Esophagus muscularis mucosa (tissue), 4 donors: ENCODE data around the gene REXO2. TPM values are rescaled to one million over a fixed set of nuclear protein-coding genes. Genes with fewer than 3 reads are reported as not detected.

ENCODE experiments used
- DNase-seq: peaks from one replicate; pipeline ENCODE4 v3.0.0-alpha.2; 2017; ENCODE audit errors: extremely low spot score
- H3K27ac ChIP-seq, 4 donors: fragments of 200-600 bp; sonication (generic); replicated peaks in 1 of 4; 1 replicate in 3 of 4; 2 replicates in 1 of 4; pipeline ENCODE4 v1.5.1; 2016 to 2019; ENCODE audit warnings: mild to moderate bottlenecking in 1 of 4
- H3K27me3 ChIP-seq, 4 donors: fragments of 200-600 bp; sonication (generic); one replicate each; pipeline versions ENCODE4 v1.5.1 to v1.6.0; 2016 to 2019
- H3K36me3 ChIP-seq, 4 donors: fragments of 200-600 bp; sonication (generic); one replicate each; pipeline ENCODE4 v1.5.1; 2016 to 2019
- H3K4me1 ChIP-seq, 4 donors: fragments of 200-600 bp; sonication (generic); one replicate each; pipeline ENCODE4 v1.5.1; 2016 to 2019
- H3K4me3 ChIP-seq, 4 donors: fragments of 200-600 bp; sonication (generic); 1 replicate in 2 of 4; 2 replicates in 2 of 4; pipeline ENCODE4 v1.5.1; 2016 to 2019; ENCODE audit warnings: mild to moderate bottlenecking in 4 of 4, moderate library complexity in 1 of 4
- H3K9me3 ChIP-seq, 4 donors: fragments of 200-600 bp; sonication (generic); 1 replicate in 3 of 4; 2 replicates in 1 of 4; pipeline ENCODE4 v1.5.1; 2016 to 2019
- EP300 ChIP-seq: sonication (generic); formaldehyde crosslinking; IDR thresholded peaks from one replicate; pipeline ENCODE4 v1.6.1; 2017; ENCODE audit warnings: antibody characterized with exemption
- POLR2A ChIP-seq: fragments of 450-650 bp; IDR thresholded peaks from one replicate; pipeline ENCODE4 v1.6.1; 2017; ENCODE audit warnings: antibody characterized with exemption, moderate library complexity, mild to moderate bottlenecking, low read depth
- POLR2AphosphoS5 ChIP-seq, 2 donors: sonication (generic); formaldehyde crosslinking; IDR thresholded peaks; one replicate each; pipeline ENCODE4 v1.6.1; 2017; ENCODE audit warnings: antibody characterized with exemption in 2 of 2
- WGBS: methylation state at CpG from one replicate; pipeline ENCODE4 v1.1.5; 2018; 5-methylcytosine and 5-hydroxymethylcytosine counted together
- intact Hi-C: fragments of 100-400 bp; cut with DNase I; formaldehyde crosslinking; loops from one replicate; pipeline ENCODE4 v1.15.1; 2023
- total RNA-seq, 4 donors: library from RNA; depleted of rRNA; stranded (reverse); fragments of >200 nt; gene quantifications; one replicate each; pipeline versions ENCODE4 v1.1.0 to v1.2.1, GENCODE V29; 2016
- TF ChIP-seq, protein P1 (sequence below), 3 experiments: fragments of 200-600 bp in 2 of 3; fragments of 450-650 bp in 1 of 3; sonication (generic) in 2 of 3; IDR thresholded peaks; one replicate each; pipeline ENCODE4 v1.5.1; 2017 to 2019; ENCODE audit warnings: antibody characterized with exemption in 3 of 3, mild to moderate bottlenecking in 2 of 3, moderate library complexity in 1 of 3

Gene REXO2
- total RNA-seq, result 100 to 1,000 TPM in 3 of 4 donors, 10 to 100 TPM in 1; 95.1 to 152 (median 142) TPM

DNA sequence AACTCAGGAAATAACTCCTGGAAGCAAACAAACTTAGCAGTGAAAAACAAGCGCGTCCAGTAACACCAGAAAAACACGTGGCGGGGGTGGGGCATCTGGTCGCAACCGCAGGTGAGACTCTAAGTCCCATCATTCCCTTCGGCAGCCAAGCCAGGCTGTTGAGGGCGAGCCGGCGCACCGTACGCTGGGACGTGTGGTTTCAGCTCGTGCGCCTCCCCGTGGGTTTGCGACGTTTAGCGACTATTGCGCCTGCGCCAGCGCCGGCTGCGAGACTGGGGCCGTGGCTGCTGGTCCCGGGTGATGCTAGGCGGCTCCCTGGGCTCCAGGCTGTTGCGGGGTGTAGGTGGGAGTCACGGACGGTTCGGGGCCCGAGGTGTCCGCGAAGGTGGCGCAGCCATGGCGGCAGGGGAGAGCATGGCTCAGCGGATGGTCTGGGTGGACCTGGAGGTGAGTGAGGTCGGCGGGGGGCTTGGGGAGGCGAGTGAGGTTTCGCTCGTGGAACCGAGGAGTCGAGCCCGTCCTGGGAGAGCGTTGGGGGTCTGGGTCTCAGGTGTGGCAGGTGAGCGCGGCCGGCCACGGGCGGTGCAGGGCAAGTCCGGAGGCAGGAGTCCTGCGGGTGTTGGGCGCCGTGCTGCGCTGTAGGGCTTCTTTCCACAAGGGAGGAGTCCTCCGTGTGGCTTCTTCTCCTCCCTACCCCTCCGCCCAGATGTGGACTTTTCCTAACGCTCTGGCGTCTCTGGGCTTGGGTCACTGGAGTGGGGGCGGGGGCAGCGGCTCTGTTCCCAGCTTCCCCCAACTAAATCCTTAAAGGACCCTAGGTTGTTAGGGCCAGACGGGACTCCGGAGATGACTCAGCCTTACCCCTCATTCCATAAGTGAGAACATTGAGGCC, at the start of gene REXO2:
Gene REXO2, plus strand, starts transcription at position 239 of the 892 bp plus-strand sequence. Its CDS starts 62 bp downstream, at position 301.
- TF ChIP-seq EP300 (no peak), POLR2AphosphoS5 (IDR thresholded peaks at IDR 0.05) (peak; percentile 94 to 96), POLR2A (peak; percentile 50)
- TF ChIP-seq, protein P1, sequence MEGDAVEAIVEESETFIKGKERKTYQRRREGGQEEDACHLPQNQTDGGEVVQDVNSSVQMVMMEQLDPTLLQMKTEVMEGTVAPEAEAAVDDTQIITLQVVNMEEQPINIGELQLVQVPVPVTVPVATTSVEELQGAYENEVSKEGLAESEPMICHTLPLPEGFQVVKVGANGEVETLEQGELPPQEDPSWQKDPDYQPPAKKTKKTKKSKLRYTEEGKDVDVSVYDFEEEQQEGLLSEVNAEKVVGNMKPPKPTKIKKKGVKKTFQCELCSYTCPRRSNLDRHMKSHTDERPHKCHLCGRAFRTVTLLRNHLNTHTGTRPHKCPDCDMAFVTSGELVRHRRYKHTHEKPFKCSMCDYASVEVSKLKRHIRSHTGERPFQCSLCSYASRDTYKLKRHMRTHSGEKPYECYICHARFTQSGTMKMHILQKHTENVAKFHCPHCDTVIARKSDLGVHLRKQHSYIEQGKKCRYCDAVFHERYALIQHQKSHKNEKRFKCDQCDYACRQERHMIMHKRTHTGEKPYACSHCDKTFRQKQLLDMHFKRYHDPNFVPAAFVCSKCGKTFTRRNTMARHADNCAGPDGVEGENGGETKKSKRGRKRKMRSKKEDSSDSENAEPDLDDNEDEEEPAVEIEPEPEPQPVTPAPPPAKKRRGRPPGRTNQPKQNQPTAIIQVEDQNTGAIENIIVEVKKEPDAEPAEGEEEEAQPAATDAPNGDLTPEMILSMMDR (IDR thresholded peaks at IDR 0.05), result peak in 2 of 3 experiments; percentile 34 to 37
- Histone ChIP-seq H3K9me3 (no peaks in the 10 kb centered on the region), H3K4me3 (peak within 1 kb of the TSS; percentile 79 to 96 (median 92)), H3K4me1 (peaks cover 11 to 35% (median 30%) of the 10 kb centered on the region in 4 donors), H3K36me3 (peaks cover 4 to 9% (median 6%) of the 10 kb centered on the region in 4 donors), H3K27me3 (no peaks in the 10 kb centered on the region), H3K27ac (peak within 1 kb of the TSS; percentile 86 to 89 (median 88))
- WGBS, result 0% methylated on average over 27 of the region's 64 CpGs
- peak; percentile 98 for DNase-seq
- intact Hi-C loops, result loop anchor here (2.0 to 10.0 kb wide), 2 partner anchors 39 to 95 kb away; partner anchors contain the start of genes C11orf71 and RBM7

DNA sequence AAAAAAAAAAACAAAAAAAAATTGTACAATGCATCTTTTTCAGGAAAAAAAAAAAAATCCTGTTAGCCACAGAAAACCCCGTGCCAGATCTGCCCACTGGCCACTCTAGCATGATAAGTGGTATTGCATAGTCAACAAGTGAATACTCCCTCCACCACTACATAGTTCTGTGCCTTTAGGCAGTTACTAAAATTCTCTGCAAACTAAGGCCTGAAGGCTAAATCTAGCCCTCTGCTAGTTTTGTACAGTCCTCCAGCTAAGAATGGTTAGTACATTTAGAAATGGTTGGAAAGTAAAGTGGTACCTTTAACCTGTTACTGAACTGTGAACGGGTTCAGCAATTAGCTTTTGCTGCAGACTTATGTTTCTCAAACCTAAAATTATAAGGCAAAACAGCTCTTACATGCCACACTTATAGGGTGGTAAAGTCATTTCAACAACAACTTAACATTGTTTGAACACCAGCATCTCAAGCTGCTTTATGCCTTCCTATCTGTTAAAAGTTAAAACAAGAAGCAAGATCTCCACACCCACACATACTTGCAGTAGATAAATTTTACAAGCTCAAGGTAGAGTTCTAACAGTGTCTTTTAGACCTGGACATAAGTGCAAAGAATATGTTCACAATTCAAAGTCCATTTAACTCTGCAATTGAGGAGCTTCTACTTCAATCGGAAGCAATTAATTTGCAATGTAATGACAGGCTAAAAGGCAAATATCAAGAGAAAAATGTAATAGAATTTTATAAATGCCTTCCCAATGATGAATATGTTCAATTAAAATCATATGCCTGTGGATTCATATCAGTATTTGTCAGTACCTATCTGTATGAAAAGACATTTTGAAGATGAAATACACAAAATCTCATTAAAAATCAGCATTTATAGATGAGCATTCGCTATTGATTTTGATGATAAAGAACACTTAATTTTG, 46.3 kb upstream of the REXO2 start:
- DNase-seq, result no peak
- intact Hi-C loops, result no loop called here
- no peaks in the 10 kb centered on the region for H3K36me3 ChIP-seq
- 85% methylated on average over 4 of the region's 4 CpGs for WGBS
- no peak overlapping the region for H3K27ac ChIP-seq
- no peak overlapping the region for H3K4me3 ChIP-seq
- H3K9me3 ChIP-seq, result no peaks in the 10 kb centered on the region
- TF ChIP-seq POLR2A, result no peak
- TF ChIP-seq POLR2AphosphoS5 (IDR thresholded peaks at IDR 0.05), result no peak
- no peak for TF ChIP-seq EP300
- TF ChIP-seq, protein P1 (IDR thresholded peaks at IDR 0.05), result no peak
- H3K27me3 ChIP-seq, result peaks cover 0 to 3% (median 0%) of the 10 kb centered on the region in 4 donors
- peaks cover 0 to 6% (median 6%) of the 10 kb centered on the region in 4 donors for H3K4me1 ChIP-seq

DNA sequence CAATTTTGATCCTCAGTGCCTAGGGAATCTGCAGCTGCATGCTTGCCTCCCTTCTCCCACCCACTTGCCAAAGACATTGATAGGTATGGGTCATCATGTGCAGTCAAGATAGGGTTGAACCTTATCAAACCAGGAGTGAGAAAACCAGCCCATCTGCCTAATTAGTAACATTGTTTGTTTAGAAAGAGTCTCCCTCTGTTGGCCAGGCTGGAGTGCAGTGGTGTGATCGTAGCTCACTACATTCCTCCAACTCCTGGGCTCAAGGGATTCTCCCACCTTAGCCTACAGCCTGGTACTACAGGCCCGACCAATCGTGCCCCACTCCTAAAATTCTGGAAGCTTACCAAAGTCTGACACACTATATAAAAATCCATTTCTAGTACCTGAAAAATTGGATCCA, 43.5 kb upstream of the REXO2 start:
- intact Hi-C loops, result no loop called here
- TF ChIP-seq EP300, result no peak
- TF ChIP-seq POLR2AphosphoS5 (IDR thresholded peaks at IDR 0.05), result no peak
- no peak for TF ChIP-seq POLR2A
- TF ChIP-seq, protein P1 (IDR thresholded peaks at IDR 0.05), result no peak
- Histone ChIP-seq H3K4me3 (no peak overlapping the region), H3K27ac (no peak overlapping the region), H3K36me3 (no peaks in the 10 kb centered on the region), H3K27me3 (peaks cover 0 to 3% (median 0%) of the 10 kb centered on the region in 4 donors), H3K9me3 (no peaks in the 10 kb centered on the region), H3K4me1 (peaks cover 13 to 26% (median 20%) of the 10 kb centered on the region in 4 donors)
- 67% methylated on average over 2 of the region's 3 CpGs for WGBS
- no peak for DNase-seq

DNA sequence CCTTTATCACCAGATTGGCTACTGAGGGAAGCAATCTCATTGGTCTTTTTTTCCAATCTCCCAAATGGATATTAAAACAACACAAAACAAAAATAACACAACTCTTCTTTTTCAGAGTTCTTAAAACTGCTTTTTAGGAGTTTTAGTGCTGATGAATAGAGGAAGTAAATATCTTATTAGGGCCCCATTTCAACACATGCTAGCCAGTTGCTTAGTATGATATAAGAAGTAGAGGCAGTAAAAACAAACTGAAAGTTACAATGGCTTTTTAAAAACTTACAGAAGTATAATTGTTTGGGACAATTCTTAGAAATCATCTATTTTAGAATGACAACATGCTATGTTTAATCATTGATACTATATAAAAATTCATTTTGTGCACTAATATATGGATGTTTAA, 42.4 kb upstream of the REXO2 start:
- Histone ChIP-seq H3K4me1 (peaks cover 13 to 34% (median 27%) of the 10 kb centered on the region in 4 donors), H3K27me3 (no peaks in the 10 kb centered on the region), H3K36me3 (no peaks in the 10 kb centered on the region), H3K4me3 (no peak overlapping the region), H3K27ac (no peak overlapping the region), H3K9me3 (no peaks in the 10 kb centered on the region)
- no peak for TF ChIP-seq EP300
- no peak for TF ChIP-seq POLR2AphosphoS5 (IDR thresholded peaks at IDR 0.05)
- TF ChIP-seq POLR2A, result no peak
- TF ChIP-seq, protein P1 (IDR thresholded peaks at IDR 0.05), result no peak
- no peak for DNase-seq
- intact Hi-C loops, result no loop called here
